ENCODE results near the gene POPDC2.
A peak's percentile ranks its signal among the peaks of the same experiment; 100 is the strongest.

Gene POPDC2

DNA sequence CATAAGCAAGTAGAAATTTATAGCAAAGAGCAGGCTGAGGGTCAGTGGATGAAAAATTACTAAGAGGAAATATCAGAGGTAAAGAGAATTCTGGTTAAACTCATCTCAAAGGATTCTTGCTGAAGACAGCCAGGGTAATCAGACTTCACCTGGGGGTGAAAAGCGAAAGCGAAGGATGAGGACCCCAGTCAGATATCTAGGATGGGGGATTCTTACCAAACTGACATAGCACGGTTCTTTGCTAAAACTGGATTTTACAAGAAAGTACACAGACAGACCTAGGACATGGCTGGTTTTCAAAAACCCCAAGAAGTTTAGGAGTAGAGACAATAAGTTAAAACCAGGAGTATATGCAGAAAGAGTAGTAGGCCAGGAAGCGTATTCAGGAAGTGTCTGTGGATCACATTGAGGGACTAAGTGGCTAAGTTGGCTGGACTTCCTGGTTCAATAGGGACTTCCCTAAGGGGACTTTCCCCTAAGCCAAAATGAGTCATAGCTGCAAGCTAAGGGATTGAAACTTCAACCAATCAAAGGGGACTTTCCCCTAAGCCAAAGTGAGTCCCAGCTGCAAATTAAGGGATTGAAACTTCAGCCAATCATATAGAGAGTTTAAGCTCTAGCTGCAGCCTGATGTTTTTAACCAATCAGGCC, 40.0 kb upstream of the POPDC2 start:
- Histone ChIP-seq H3K36me3 (replicated peaks) (no peaks in the 10 kb centered on the region), H3K4me3 (ENCODE audit: low read depth, low read length) (no peak overlapping the region), H3K27me3 (replicated peaks) (no peaks in the 10 kb centered on the region), H3K27ac (no peak overlapping the region)
- in situ Hi-C loops (cut with HindIII; ENCODE audit: low pct_ligation_motif_present, low sequenced_read_pairs) = no loop called here
- TF ChIP-seq, protein P1, sequence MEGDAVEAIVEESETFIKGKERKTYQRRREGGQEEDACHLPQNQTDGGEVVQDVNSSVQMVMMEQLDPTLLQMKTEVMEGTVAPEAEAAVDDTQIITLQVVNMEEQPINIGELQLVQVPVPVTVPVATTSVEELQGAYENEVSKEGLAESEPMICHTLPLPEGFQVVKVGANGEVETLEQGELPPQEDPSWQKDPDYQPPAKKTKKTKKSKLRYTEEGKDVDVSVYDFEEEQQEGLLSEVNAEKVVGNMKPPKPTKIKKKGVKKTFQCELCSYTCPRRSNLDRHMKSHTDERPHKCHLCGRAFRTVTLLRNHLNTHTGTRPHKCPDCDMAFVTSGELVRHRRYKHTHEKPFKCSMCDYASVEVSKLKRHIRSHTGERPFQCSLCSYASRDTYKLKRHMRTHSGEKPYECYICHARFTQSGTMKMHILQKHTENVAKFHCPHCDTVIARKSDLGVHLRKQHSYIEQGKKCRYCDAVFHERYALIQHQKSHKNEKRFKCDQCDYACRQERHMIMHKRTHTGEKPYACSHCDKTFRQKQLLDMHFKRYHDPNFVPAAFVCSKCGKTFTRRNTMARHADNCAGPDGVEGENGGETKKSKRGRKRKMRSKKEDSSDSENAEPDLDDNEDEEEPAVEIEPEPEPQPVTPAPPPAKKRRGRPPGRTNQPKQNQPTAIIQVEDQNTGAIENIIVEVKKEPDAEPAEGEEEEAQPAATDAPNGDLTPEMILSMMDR (IDR thresholded peaks at IDR 0.05; ENCODE audit: low read depth, low read length, missing control alignments) = no peak
- DNase-seq = peak; percentile 56

DNA sequence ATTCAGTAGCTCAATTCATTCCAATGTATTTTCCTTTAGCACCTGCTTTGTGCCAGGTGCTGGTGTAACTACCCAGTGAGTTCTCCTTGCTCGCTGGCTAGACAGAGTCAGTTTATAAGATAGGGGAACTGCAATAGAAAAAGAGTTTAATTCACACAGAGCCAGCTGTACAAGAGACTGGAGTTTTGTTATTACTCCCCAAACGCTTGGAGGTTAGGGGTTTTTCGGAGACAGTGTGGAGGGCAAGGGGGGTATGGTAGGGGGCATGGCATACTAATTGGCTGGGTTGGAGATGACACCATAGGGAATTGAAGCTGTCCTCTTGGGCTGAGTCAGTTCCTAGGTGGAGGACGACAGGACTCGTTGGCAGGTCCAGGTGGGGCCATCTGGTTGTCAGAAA, 37.0 kb upstream of the POPDC2 start:
- DNase-seq = no peak
- Histone ChIP-seq H3K4me3 (ENCODE audit: low read depth, low read length) (no peak overlapping the region), H3K27me3 (replicated peaks) (no peaks in the 10 kb centered on the region), H3K27ac (no peak overlapping the region), H3K36me3 (replicated peaks) (no peaks in the 10 kb centered on the region)
- in situ Hi-C loops (cut with HindIII; ENCODE audit: low pct_ligation_motif_present, low sequenced_read_pairs) = no loop called here
- TF ChIP-seq, protein P1 (IDR thresholded peaks at IDR 0.05; ENCODE audit: low read depth, low read length, missing control alignments) = no peak

DNA sequence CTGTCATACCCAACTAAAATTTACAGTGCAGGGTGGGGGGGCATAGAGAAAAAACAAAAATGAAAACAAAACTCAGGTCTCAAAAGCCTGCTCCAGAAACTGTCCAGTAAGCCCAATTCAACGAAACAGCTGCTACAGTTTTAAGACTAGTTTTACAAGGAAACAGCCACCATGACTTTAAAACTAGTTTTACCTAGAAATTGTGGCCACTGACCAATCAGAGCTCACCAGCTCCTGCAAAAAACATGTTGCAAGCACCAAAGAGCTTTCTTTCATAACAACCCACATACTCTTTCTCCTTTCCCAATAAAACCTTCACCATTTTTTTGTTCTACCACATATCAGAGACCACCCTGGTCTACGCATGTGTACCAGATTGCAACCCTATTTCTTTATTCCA, 35.1 kb upstream of the POPDC2 start:
- no peak overlapping the region for H3K4me3 ChIP-seq (ENCODE audit: low read depth, low read length)
- no peak overlapping the region for H3K27ac ChIP-seq
- TF ChIP-seq, protein P1 (IDR thresholded peaks at IDR 0.05; ENCODE audit: low read depth, low read length, missing control alignments) = no peak
- H3K36me3 ChIP-seq (replicated peaks) = no peaks in the 10 kb centered on the region
- in situ Hi-C loops (cut with HindIII; ENCODE audit: low pct_ligation_motif_present, low sequenced_read_pairs) = no loop called here
- DNase-seq = no peak
- H3K27me3 ChIP-seq (replicated peaks) = no peaks in the 10 kb centered on the region

DNA sequence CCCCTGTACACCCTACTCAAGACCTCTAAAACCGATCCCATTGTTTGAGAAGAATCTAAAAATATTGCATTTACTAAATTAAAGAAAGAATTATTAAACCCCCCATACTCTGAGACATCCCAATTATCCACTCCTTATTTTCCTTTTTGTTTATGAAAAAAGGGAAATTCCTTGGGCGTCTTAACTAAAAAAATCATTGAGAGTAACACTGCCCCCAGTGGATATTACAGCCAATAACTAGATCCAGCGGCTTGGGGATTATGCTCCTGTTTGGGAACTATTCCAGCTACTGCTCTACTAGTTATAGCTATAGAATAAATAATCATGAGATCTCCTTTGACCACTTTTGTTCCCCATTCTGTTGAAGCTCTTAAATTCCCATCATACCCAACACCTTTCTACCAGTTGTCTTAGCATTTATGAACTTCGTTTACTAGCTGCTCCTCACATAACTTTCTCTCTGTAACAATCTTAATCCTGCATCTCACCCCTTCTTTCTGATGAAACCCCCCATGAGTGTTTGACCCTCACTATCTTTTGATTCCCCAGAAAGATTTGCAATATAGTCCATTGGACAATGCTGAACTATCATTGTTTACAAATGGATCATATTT, 29.8 kb upstream of the POPDC2 start:
- in situ Hi-C loops (cut with HindIII; ENCODE audit: low pct_ligation_motif_present, low sequenced_read_pairs) = no loop called here
- Histone ChIP-seq H3K36me3 (replicated peaks) (no peaks in the 10 kb centered on the region), H3K4me3 (ENCODE audit: low read depth, low read length) (no peak overlapping the region), H3K27ac (no peak overlapping the region), H3K27me3 (replicated peaks) (no peaks in the 10 kb centered on the region)
- peak; percentile 32 for DNase-seq
- TF ChIP-seq, protein P1 (IDR thresholded peaks at IDR 0.05; ENCODE audit: low read depth, low read length, missing control alignments) = peak; percentile 60

DNA sequence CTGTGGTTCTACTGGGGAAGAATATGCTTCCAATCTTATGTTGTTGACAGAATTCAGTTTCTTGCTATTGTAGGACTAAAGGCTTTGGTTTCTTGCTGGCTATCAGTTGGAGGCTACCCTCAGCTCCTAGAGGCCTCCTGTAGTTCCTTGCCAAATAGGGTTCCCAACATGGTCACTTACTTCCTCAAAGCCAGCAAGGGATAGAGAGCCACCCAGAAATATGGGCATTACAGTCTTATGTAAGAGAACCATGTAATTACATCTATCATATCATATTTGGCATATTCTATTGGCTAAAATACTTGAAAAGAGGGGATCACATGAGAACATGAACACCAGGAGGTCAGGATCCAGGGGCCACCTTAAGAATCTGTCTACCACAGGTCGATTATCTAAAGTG, 23.0 kb upstream of the POPDC2 start:
- no peak for DNase-seq
- in situ Hi-C loops (cut with HindIII; ENCODE audit: low pct_ligation_motif_present, low sequenced_read_pairs) = no loop called here
- H3K4me3 ChIP-seq (ENCODE audit: low read depth, low read length) = no peak overlapping the region
- H3K27ac ChIP-seq = no peak overlapping the region
- H3K36me3 ChIP-seq (replicated peaks) = no peaks in the 10 kb centered on the region
- H3K27me3 ChIP-seq (replicated peaks) = no peaks in the 10 kb centered on the region
- TF ChIP-seq, protein P1 (IDR thresholded peaks at IDR 0.05; ENCODE audit: low read depth, low read length, missing control alignments) = no peak

DNA sequence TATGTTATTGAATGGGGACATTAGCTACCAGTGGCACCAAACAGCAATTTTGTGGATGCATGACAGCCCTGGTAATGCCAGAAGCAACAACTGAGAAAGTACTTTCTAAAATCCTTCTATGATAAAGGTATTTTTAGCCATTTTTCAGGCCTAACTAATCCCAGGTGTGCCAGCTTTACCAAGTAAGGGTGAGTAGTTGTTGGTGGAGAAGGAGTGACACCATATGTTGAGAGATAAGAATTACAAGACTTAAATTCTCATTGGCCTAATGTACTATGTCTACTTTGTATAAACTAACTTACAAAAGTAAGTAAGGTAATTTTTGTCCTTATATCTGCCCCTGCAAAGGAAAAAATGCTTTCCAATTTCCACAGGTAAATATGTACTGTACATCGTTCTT, 20.9 kb upstream of the POPDC2 start:
- Histone ChIP-seq H3K27ac (no peak overlapping the region), H3K4me3 (ENCODE audit: low read depth, low read length) (no peak overlapping the region), H3K36me3 (replicated peaks) (no peaks in the 10 kb centered on the region), H3K27me3 (replicated peaks) (no peaks in the 10 kb centered on the region)
- no peak for DNase-seq
- in situ Hi-C loops (cut with HindIII; ENCODE audit: low pct_ligation_motif_present, low sequenced_read_pairs) = no loop called here
- TF ChIP-seq, protein P1 (IDR thresholded peaks at IDR 0.05; ENCODE audit: low read depth, low read length, missing control alignments) = peak; percentile 44

Measured in brain microvascular endothelial cell (primary cell).